GM18517 (cell line): ENCODE measurements around the gene THSD1.
"Not testable (repeated sequence)": the region's sequence is repeated elsewhere in the genome, so short reads cannot be mapped to it uniquely, and the experiment has no call there.

Experiments used
- ATAC-seq: cut with Tn5 transposase; IDR thresholded peaks from one replicate; pipeline ENCODE4 v1.9.1; 2021; ENCODE audit warnings: mild to moderate bottlenecking, moderate library complexity; ENCODE audit not compliant: unreplicated experiment

THSD1 gene

GRCh38 chr13:52412128-52412527, 6.2 kb upstream of the THSD1 start:
- no peak for ATAC-seq

GRCh38 chr13:52411629-52412028, 5.7 kb upstream of the THSD1 start:
- peak; percentile 90 for ATAC-seq

- not testable (repeated sequence) for ATAC-seq
These were observed 2.2 kb upstream of the THSD1 start for GRCh38 chr13:52408071-52408658.

GRCh38 chr13:52407436-52407835, 1.5 kb upstream of the THSD1 start:
- not testable (repeated sequence) for ATAC-seq

GRCh38 chr13:52406629-52407028, 657 bp upstream of the THSD1 start:
- no peak for ATAC-seq

GRCh38 chr13:52405369-52405766, 604 bp downstream of the THSD1 start:
- no peak for ATAC-seq

GRCh38 chr13:52399708-52400107, 6.3 kb downstream of the THSD1 start:
- no peak for ATAC-seq

- no peak for ATAC-seq
These were observed 6.9 kb downstream of the THSD1 start for GRCh38 chr13:52399046-52399445.

GRCh38 chr13:52395704-52396103, 10.3 kb downstream of the THSD1 start:
- no peak for ATAC-seq

GRCh38 chr13:52394586-52394985, 11.4 kb downstream of the THSD1 start:
- ATAC-seq, result no peak

- no peak for ATAC-seq
These were observed 12.2 kb downstream of the THSD1 start for GRCh38 chr13:52393572-52394357.

- ATAC-seq, result no peak
These were observed 18.3 kb downstream of the THSD1 start for GRCh38 chr13:52387721-52388120.

- no peak for ATAC-seq
These were observed 20.1 kb downstream of the THSD1 start for GRCh38 chr13:52385870-52386269.

- no peak for ATAC-seq
These were observed 22.6 kb downstream of the THSD1 start for GRCh38 chr13:52383366-52383765.

- no peak for ATAC-seq
These were observed 27.7 kb downstream of the THSD1 start for GRCh38 chr13:52378312-52378711.

GRCh38 chr13:52377898-52378297, 28.1 kb downstream of the THSD1 start:
- ATAC-seq, result no peak

GRCh38 chr13:52374873-52375411, 31.0 kb downstream of the THSD1 start:
- ATAC-seq, result no peak

GRCh38 chr13:52374389-52374788, 31.6 kb downstream of the THSD1 start:
- ATAC-seq, result no peak

GRCh38 chr13:52373277-52373676, 32.7 kb downstream of the THSD1 start:
- not testable (repeated sequence) for ATAC-seq

- no peak for ATAC-seq
These were observed 34.2 kb downstream of the THSD1 start for GRCh38 chr13:52371736-52372247.

- no peak for ATAC-seq
These were observed 39.7 kb downstream of the THSD1 start for GRCh38 chr13:52366291-52366690.
